ENCODE measurements around the gene GGCT.

DNA sequence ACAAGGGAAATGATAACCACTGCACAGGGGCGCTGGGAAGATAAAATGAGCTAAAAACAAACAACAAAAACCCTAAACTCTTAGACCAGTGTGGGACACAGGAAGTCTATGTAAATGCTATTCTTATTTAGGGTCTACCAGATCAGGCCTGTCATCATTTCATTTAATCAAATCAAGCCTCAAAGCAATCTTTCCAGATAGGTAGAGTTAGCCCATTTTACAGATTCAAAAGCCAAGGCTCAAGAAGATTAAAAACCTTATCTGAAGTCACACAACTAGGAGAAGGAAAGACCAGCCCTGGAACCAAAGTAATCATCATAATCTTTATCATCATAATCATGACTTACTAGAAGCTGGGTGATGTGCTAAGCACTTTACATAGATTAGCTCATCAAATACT is 30.7 kb downstream of the GGCT start:
- TF ChIP-seq ZC3H10 (CRISPR knock-in tag; IDR thresholded peaks at IDR 0.05) (no peak), TOX (CRISPR knock-in tag; IDR thresholded peaks at IDR 0.05; ENCODE audit: borderline replicate concordance) (no peak), TCF4 (CRISPR knock-in tag; IDR thresholded peaks at IDR 0.05; ENCODE audit: borderline replicate concordance) (no peak), RARB (CRISPR knock-in tag; IDR thresholded peaks at IDR 0.05) (no peak), CSDC2 (CRISPR knock-in tag; IDR thresholded peaks at IDR 0.05) (no peak), ZFP3 (CRISPR knock-in tag; IDR thresholded peaks at IDR 0.05) (no peak), OSR1 (CRISPR knock-in tag; IDR thresholded peaks at IDR 0.05) (no peak), ESRRG (CRISPR knock-in tag; IDR thresholded peaks at IDR 0.05) (no peak)
- TF ChIP-seq, protein P1, sequence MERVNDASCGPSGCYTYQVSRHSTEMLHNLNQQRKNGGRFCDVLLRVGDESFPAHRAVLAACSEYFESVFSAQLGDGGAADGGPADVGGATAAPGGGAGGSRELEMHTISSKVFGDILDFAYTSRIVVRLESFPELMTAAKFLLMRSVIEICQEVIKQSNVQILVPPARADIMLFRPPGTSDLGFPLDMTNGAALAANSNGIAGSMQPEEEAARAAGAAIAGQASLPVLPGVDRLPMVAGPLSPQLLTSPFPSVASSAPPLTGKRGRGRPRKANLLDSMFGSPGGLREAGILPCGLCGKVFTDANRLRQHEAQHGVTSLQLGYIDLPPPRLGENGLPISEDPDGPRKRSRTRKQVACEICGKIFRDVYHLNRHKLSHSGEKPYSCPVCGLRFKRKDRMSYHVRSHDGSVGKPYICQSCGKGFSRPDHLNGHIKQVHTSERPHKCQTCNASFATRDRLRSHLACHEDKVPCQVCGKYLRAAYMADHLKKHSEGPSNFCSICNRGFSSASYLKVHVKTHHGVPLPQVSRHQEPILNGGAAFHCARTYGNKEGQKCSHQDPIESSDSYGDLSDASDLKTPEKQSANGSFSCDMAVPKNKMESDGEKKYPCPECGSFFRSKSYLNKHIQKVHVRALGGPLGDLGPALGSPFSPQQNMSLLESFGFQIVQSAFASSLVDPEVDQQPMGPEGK (CRISPR knock-in tag; IDR thresholded peaks at IDR 0.05; ENCODE audit: borderline replicate concordance), result no peak

Measured in SK-N-SH treated with all-trans-retinoic acid at 6 μM for 48 hours (cell line).